ENCODE data around the gene UGT1A9. TPM values are rescaled to one million over a fixed set of nuclear protein-coding genes. Genes with fewer than 3 reads are reported as not detected.

UGT1A9 gene
- total RNA-seq (2022; extraction: Qiagen RNA extraction; ENCODE audit: low read depth) = 4.0 to 6.7 TPM (median 4.7 TPM) in 5 replicates

GRCh38 chr2:233671290-233672161, at the start of gene UGT1A9:
Gene UGT1A9, plus strand, starts transcription at chr2:233671898. Its CDS starts 37 bp downstream, at chr2:233671935.

GRCh38 chr2:233636306-233636705, 35.4 kb upstream of the UGT1A9 start, which contains the start of gene UGT1A10:
Gene UGT1A10, plus strand, starts transcription at chr2:233636448. Its CDS starts 75 bp downstream, at chr2:233636523.

GRCh38 chr2:233681521-233682099, 9.9 kb downstream of the UGT1A9 start, which contains the start of gene UGT1A7:
Gene UGT1A7, plus strand, starts transcription at chr2:233681901. Its CDS starts 37 bp downstream, at chr2:233681938.

GRCh38 chr2:233692648-233693047, 20.9 kb downstream of the UGT1A9 start, which contains the start of gene UGT1A6:
Gene UGT1A6, plus strand, starts transcription at chr2:233692890. Its CDS starts 115 bp downstream, at chr2:233693005.

GRCh38 chr2:233712611-233713261, 41.0 kb downstream of the UGT1A9 start, which contains the start of gene UGT1A5:
Gene UGT1A5, plus strand, starts transcription at chr2:233712907. Its CDS starts 85 bp downstream, at chr2:233712992.

GRCh38 chr2:233718552-233718951, 46.9 kb downstream of the UGT1A9 start, which contains the start of gene UGT1A4:
Gene UGT1A4, plus strand, starts transcription at chr2:233718736. Its CDS starts 85 bp downstream, at chr2:233718821.

GRCh38 chr2:233728723-233729301, 57.1 kb downstream of the UGT1A9 start, which contains the start of gene UGT1A3:
Gene UGT1A3, plus strand, starts transcription at chr2:233729042. Its CDS starts 85 bp downstream, at chr2:233729127.

GRCh38 chr2:233760043-233760442, 88.3 kb downstream of the UGT1A9 start, which contains the start of gene UGT1A1:
Gene UGT1A1, plus strand, starts transcription at chr2:233760270. Its CDS starts 18 bp downstream, at chr2:233760288.

GRCh38 chr2:233778030-233778429, 106.3 kb downstream of the UGT1A9 start, which contains the start of gene MROH2A:
Gene MROH2A, plus strand, starts transcription at chr2:233778330. Its CDS starts 1,029 bp downstream, at chr2:233779359.

Other genes starting within 250 kb of the UGT1A9 start
- 22.7 to 26.3 TPM (median 24.0 TPM) in 5 replicates for gene USP40, start 105.1 kb upstream of the UGT1A9 start, total RNA-seq (2022; extraction: Qiagen RNA extraction; ENCODE audit: low read depth)
- 0.03 to 0.08 TPM in 2 of 5 replicates, not detected in the others for gene UGT1A8, start 54.3 kb upstream of the UGT1A9 start, total RNA-seq (2022; extraction: Qiagen RNA extraction; ENCODE audit: low read depth)
- gene UGT1A10, start 35.5 kb upstream of the UGT1A9 start, total RNA-seq (2022; extraction: Qiagen RNA extraction; ENCODE audit: low read depth) = 0.02 to 0.26 TPM (median 0.21 TPM) in 3 of 5 replicates, not detected in the others
- gene UGT1A7, start 10.0 kb downstream of the UGT1A9 start, total RNA-seq (2022; extraction: Qiagen RNA extraction; ENCODE audit: low read depth) = 3.9 to 6.1 TPM (median 4.4 TPM) in 5 replicates
- gene UGT1A6, start 21.0 kb downstream of the UGT1A9 start, total RNA-seq (2022; extraction: Qiagen RNA extraction; ENCODE audit: low read depth) = 0.81 to 1.6 TPM (median 1.2 TPM) in 5 replicates
- not detected in 5 replicates for gene UGT1A5, start 41.0 kb downstream of the UGT1A9 start, total RNA-seq (2022; extraction: Qiagen RNA extraction; ENCODE audit: low read depth)
- 0.07 TPM in 1 of 5 replicates, not detected in the others for gene UGT1A4, start 46.8 kb downstream of the UGT1A9 start, total RNA-seq (2022; extraction: Qiagen RNA extraction; ENCODE audit: low read depth)
- 0.08 to 0.23 TPM (median 0.13 TPM) in 3 of 5 replicates, not detected in the others for gene UGT1A3, start 57.1 kb downstream of the UGT1A9 start, total RNA-seq (2022; extraction: Qiagen RNA extraction; ENCODE audit: low read depth)
- gene UGT1A1, start 88.4 kb downstream of the UGT1A9 start, total RNA-seq (2022; extraction: Qiagen RNA extraction; ENCODE audit: low read depth) = 0.65 to 1.3 TPM (median 0.71 TPM) in 5 replicates
- 0.10 to 0.19 TPM (median 0.13 TPM) in 3 of 5 replicates, not detected in the others for gene MROH2A, start 106.4 kb downstream of the UGT1A9 start, total RNA-seq (2022; extraction: Qiagen RNA extraction; ENCODE audit: low read depth)
- gene HJURP, start 182.6 kb downstream of the UGT1A9 start, total RNA-seq (2022; extraction: Qiagen RNA extraction; ENCODE audit: low read depth) = 76.9 to 99.6 TPM (median 81.6 TPM) in 5 replicates
- 0.15 to 0.59 TPM (median 0.20 TPM) in 5 replicates for gene TRPM8, start 245.5 kb downstream of the UGT1A9 start, total RNA-seq (2022; extraction: Qiagen RNA extraction; ENCODE audit: low read depth)

All from A549 treated with CpdA at 1 μM for 4 hours (cell line).